BLaER1 (cell line): ENCODE results near the gene FXYD1.
A peak's percentile ranks its signal among the peaks of the same experiment; 100 is the strongest.

ENCODE experiments used
- H3K27ac ChIP-seq: shearing (Covaris generic); formaldehyde crosslinking; 2 replicates; pipeline ENCODE4 v1.8.1; 2022
- H3K27me3 ChIP-seq: shearing (Covaris generic); formaldehyde crosslinking; 2 replicates; pipeline ENCODE4 v1.8.1; 2022
- H3K36me3 ChIP-seq: shearing (Covaris generic); formaldehyde crosslinking; 2 replicates; pipeline ENCODE4 v1.8.1; 2022
- H3K4me1 ChIP-seq: shearing (Covaris generic); formaldehyde crosslinking; 2 replicates; pipeline ENCODE4 v1.8.1; 2022
- H3K4me2 ChIP-seq: shearing (Covaris generic); formaldehyde crosslinking; 2 replicates; pipeline ENCODE4 v1.8.1; 2022
- H3K4me3 ChIP-seq: shearing (Covaris generic); formaldehyde crosslinking; 2 replicates; pipeline ENCODE4 v1.8.1; 2022
- H3K9ac ChIP-seq: shearing (Covaris generic); formaldehyde crosslinking; 2 replicates; pipeline ENCODE4 v1.8.1; 2022
- H3K9me3 ChIP-seq: shearing (Covaris generic); formaldehyde crosslinking; 2 replicates; pipeline ENCODE4 v1.8.1; 2022
- H4K20me1 ChIP-seq: shearing (Covaris generic); formaldehyde crosslinking; 2 replicates; pipeline ENCODE4 v1.8.1; 2022
- Cebpa-rat ChIP-seq: shearing (Covaris generic); IDR thresholded peaks from 2 replicates; pipeline ENCODE4 v1.8.1; 2022

FXYD1 gene

GRCh38 chr19:35179830-35180229 is 41.2 kb downstream of the FXYD1 start:
- Histone ChIP-seq H3K4me2 (peak overlapping the region; percentile 17; the same call in 1 of the 2 replicates), H3K27ac (no peak overlapping the region), H3K4me1 (peaks cover 7% of the 10 kb centered on the region), H3K4me3 (no peak overlapping the region), H3K9ac (no peak overlapping the region), H4K20me1 (no peaks in the 10 kb centered on the region), H3K36me3 (no peaks in the 10 kb centered on the region), H3K9me3 (peaks cover 9% of the 10 kb centered on the region), H3K27me3 (no peaks in the 10 kb centered on the region)
- no peak for TF ChIP-seq Cebpa-rat

GRCh38 chr19:35181387-35181786 is 42.8 kb downstream of the FXYD1 start:
- Histone ChIP-seq H3K4me3 (no peak overlapping the region), H3K36me3 (no peaks in the 10 kb centered on the region), H3K9me3 (peaks cover 9% of the 10 kb centered on the region), H3K27ac (no peak overlapping the region), H3K4me1 (peaks cover 7% of the 10 kb centered on the region), H3K4me2 (no peak overlapping the region), H4K20me1 (no peaks in the 10 kb centered on the region), H3K9ac (no peak overlapping the region), H3K27me3 (no peaks in the 10 kb centered on the region)
- no peak for TF ChIP-seq Cebpa-rat

DNA sequence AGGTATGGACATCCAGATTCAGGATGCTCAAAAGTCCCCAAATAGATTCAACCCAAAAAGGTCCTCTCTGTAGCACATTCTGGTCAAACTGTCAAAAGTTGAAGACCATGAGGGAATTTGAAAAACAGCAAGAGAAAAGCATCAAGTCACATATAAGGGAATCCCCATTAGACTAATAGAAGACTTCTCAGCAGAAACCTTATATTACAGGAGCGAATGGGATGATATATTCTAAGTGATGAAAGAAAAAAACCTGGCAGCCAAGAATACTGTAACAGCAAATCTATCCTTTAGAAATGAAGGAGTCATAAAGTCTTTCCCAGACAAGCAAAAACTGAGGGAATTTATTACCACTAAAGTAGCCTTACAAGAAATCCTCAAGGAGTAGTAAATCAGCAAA is 45.6 kb downstream of the FXYD1 start:
- H3K36me3 ChIP-seq: no peaks in the 10 kb centered on the region
- TF ChIP-seq Cebpa-rat: no peak
- H3K4me2 ChIP-seq: no peak overlapping the region
- H3K9ac ChIP-seq: no peak overlapping the region
- H3K9me3 ChIP-seq: no peaks in the 10 kb centered on the region
- no peak overlapping the region for H3K27ac ChIP-seq
- H4K20me1 ChIP-seq: no peaks in the 10 kb centered on the region
- no peaks in the 10 kb centered on the region for H3K27me3 ChIP-seq
- peaks cover 7% of the 10 kb centered on the region for H3K4me1 ChIP-seq
- no peak overlapping the region for H3K4me3 ChIP-seq

- H3K4me3 ChIP-seq: no peak overlapping the region
- no peak overlapping the region for H3K4me2 ChIP-seq
- H3K9ac ChIP-seq: no peak overlapping the region
- no peaks in the 10 kb centered on the region for H4K20me1 ChIP-seq
- H3K36me3 ChIP-seq: no peaks in the 10 kb centered on the region
- no peaks in the 10 kb centered on the region for H3K27me3 ChIP-seq
- no peak for TF ChIP-seq Cebpa-rat
- H3K4me1 ChIP-seq: peaks cover 1% of the 10 kb centered on the region
- no peaks in the 10 kb centered on the region for H3K9me3 ChIP-seq
- H3K27ac ChIP-seq: no peak overlapping the region
These were observed 46.3 kb downstream of the FXYD1 start for GRCh38 chr19:35184884-35185283.
